ENCODE measurements around the gene NEURL3.
A peak's percentile ranks its signal among the peaks of the same experiment; 100 is the strongest.

DNA sequence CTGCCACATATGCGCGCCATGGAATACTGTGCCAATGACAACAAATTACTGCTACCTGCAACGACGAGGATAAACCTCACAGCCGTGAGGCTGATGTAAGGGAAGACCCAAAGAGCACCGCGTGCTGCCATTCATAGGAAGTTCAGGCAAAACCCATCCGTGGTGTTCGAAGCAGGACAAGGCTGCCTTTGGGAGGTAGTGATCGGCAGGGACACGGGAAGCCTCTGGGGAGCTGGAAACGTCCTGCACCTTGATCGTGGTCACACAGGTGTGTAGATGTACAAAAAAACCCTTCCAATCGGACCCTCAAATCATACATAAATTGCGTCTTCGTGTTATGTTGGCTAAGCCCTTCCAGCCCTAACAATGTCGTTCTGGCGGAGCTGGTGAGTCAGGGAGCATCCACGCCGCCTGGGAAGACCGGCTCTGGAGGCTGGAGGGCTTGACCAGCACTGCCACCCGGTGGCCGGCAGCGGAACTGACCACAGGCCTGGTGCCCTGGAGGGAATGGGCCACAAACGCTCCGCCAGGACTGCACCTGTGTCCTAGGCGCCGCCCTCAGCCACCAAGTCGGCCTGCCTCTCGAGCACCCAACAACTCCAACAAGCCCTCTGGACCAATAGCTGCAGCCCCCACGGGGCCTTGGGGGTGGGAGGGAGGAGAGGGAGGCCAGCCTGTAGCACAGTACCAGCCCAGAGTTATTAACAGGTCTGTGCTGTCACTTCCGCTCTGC is 4.1 kb upstream of the NEURL3 start:
- TF ChIP-seq POLR2AphosphoS5 (IDR thresholded peaks at IDR 0.05; ENCODE audit: low read depth) = no peak
- TF ChIP-seq GABPA (IDR thresholded peaks at IDR 0.05; ENCODE audit: low read depth) = no peak
- TF ChIP-seq, protein P1, sequence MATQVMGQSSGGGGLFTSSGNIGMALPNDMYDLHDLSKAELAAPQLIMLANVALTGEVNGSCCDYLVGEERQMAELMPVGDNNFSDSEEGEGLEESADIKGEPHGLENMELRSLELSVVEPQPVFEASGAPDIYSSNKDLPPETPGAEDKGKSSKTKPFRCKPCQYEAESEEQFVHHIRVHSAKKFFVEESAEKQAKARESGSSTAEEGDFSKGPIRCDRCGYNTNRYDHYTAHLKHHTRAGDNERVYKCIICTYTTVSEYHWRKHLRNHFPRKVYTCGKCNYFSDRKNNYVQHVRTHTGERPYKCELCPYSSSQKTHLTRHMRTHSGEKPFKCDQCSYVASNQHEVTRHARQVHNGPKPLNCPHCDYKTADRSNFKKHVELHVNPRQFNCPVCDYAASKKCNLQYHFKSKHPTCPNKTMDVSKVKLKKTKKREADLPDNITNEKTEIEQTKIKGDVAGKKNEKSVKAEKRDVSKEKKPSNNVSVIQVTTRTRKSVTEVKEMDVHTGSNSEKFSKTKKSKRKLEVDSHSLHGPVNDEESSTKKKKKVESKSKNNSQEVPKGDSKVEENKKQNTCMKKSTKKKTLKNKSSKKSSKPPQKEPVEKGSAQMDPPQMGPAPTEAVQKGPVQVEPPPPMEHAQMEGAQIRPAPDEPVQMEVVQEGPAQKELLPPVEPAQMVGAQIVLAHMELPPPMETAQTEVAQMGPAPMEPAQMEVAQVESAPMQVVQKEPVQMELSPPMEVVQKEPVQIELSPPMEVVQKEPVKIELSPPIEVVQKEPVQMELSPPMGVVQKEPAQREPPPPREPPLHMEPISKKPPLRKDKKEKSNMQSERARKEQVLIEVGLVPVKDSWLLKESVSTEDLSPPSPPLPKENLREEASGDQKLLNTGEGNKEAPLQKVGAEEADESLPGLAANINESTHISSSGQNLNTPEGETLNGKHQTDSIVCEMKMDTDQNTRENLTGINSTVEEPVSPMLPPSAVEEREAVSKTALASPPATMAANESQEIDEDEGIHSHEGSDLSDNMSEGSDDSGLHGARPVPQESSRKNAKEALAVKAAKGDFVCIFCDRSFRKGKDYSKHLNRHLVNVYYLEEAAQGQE (IDR thresholded peaks at IDR 0.05; ENCODE audit: insufficient replicate concordance, low read depth) = no peak
- TF ChIP-seq, protein P2, sequence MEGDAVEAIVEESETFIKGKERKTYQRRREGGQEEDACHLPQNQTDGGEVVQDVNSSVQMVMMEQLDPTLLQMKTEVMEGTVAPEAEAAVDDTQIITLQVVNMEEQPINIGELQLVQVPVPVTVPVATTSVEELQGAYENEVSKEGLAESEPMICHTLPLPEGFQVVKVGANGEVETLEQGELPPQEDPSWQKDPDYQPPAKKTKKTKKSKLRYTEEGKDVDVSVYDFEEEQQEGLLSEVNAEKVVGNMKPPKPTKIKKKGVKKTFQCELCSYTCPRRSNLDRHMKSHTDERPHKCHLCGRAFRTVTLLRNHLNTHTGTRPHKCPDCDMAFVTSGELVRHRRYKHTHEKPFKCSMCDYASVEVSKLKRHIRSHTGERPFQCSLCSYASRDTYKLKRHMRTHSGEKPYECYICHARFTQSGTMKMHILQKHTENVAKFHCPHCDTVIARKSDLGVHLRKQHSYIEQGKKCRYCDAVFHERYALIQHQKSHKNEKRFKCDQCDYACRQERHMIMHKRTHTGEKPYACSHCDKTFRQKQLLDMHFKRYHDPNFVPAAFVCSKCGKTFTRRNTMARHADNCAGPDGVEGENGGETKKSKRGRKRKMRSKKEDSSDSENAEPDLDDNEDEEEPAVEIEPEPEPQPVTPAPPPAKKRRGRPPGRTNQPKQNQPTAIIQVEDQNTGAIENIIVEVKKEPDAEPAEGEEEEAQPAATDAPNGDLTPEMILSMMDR (IDR thresholded peaks at IDR 0.05; ENCODE audit: insufficient read depth, low read length) = peak; percentile 92
- TF ChIP-seq SPI1 (IDR thresholded peaks at IDR 0.05; ENCODE audit: borderline replicate concordance, low read depth) = no peak

Measured in HL-60 (cell line).